Inferior parietal cortex (tissue), 1 donor: Measurements from ENCODE around the gene CASP12.
"Not testable (repeated sequence)": the region's sequence is repeated elsewhere in the genome, so short reads cannot be mapped to it uniquely, and the experiment has no call there.

ENCODE experiments used
- DNase-seq: peaks from one replicate; pipeline ENCODE4 v3.0.0-alpha.2; 2016; ENCODE audit errors: extremely low spot score

CASP12 gene

GRCh38 chr11:104897891-104898684, at the start of gene CASP12:
TSS of gene CASP12 (minus strand) at chr11:104898460.
- DNase-seq, result no peak

- DNase-seq, result peak; percentile 17
Observed at GRCh38 chr11:104946907-104947306, 48.6 kb upstream of the CASP12 start.

GRCh38 chr11:104944076-104944475, 45.8 kb upstream of the CASP12 start:
- no peak for DNase-seq

GRCh38 chr11:104943561-104943960, 45.3 kb upstream of the CASP12 start:
- no peak for DNase-seq

GRCh38 chr11:104934594-104934993, 36.3 kb upstream of the CASP12 start:
- no peak for DNase-seq

DNA sequence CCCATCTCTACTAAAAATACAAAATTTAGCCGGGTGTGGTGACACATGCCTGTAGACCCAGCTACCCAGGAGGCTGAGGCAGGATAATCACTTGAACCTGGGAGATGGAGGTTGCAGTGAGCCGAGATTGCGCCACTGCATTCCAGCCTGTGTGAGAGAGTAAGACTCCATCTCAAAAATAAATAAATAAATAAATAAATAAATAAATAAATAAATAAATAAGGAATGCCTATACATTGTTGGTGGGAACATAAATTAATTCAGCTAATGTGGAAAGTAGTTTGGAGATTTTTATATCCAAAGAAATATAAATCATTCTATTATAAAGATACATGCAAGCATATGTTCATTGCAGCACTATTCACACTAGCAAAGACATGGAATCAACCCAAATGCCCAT, 35.8 kb upstream of the CASP12 start:
- DNase-seq, result not testable (repeated sequence)

GRCh38 chr11:104928811-104929210, 30.6 kb upstream of the CASP12 start:
- no peak for DNase-seq

- DNase-seq, result no peak
Observed at GRCh38 chr11:104926771-104927611, 28.7 kb upstream of the CASP12 start.

GRCh38 chr11:104925850-104926249, 27.6 kb upstream of the CASP12 start:
- no peak for DNase-seq

DNA sequence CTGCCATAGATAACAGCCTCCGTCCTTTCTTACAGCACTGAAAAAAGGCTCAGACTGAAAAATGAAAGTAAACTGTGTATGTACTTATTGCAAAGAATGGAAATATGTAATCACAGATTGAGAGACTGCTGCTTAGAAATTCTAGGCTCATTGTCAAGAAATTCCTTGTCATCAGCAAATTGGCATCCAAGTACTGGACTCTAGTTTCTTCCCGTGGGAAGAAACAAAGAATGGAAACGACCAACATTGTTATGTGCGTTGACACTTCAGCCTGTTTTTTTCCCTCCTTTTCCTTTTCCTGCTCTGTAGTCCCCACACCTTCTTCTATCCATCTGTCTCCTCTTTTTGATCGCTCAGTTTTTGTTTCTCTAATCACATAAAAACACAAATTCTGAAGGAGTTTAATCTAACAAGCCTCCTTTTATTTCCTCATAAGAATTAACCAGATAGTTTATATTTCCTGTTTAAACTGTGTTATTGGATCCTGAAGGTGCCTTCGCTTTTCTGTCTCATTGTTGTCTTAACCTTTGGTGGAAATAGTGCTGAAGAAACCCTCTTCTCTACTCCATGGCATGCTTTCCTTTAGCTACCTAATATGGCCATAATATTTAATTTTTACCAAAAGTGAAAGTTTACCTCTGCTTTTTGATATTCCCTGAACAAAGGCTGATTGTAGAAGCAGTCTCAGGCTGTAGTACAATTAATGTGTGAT, 20.0 kb upstream of the CASP12 start:
- DNase-seq, result peak; percentile 25

GRCh38 chr11:104917271-104918112, 19.2 kb upstream of the CASP12 start:
- peak; percentile 13 for DNase-seq

DNA sequence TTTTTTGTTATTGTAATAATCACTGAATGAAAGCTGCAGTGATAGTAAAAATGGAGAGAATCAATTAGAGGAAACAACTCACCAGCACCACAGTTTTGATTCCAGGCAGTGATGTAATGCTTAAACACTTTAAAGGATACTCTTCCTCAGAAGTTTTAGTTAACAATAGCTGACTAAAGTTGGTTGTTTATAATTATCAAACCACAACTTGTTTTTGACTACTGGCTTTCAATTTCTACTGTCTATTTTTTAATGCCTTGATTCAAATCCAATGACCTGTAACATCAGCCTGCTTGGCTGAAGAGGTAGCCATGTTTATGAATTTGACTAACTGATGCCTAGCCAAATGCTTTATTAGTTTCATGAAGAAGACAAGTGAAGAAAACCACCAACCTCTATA, 18.2 kb upstream of the CASP12 start:
- DNase-seq, result no peak

DNA sequence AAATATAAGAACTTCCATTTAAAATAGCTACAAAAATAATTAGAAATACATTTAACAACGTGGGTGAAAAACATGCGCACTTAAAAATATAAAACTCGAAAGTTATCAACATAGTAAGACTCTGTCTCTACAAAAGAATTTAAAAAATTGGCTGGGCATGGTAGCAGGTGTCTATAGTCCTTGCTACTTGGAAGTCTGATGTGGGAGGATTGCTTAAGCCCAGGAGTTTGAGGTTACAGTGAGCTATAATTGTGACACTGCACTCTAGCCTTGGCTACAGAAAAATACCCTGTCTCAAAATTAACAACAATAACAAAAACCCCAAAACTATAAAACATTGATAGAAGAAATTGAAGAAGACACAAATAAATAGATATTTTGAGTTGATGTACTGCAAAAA, 13.8 kb upstream of the CASP12 start:
- DNase-seq, result no peak

DNA sequence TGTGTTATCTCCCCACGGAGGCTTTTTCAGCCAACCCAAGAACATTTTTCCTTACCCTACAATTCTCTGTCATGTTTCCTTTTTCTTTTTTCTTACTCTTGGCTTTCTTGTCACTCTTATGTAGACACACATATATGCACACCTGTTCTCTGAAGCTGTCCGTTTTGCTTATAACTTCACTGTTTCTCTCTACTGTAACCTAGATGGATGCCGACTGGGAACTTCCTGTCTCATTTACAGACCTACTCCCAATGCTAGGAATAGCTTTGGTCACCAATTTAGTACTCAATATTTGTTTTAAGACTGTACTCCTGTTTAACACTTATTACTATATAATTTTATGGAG, 9.9 kb upstream of the CASP12 start:
- no peak for DNase-seq

- no peak for DNase-seq
Observed at GRCh38 chr11:104907521-104908185, 9.4 kb upstream of the CASP12 start.

DNA sequence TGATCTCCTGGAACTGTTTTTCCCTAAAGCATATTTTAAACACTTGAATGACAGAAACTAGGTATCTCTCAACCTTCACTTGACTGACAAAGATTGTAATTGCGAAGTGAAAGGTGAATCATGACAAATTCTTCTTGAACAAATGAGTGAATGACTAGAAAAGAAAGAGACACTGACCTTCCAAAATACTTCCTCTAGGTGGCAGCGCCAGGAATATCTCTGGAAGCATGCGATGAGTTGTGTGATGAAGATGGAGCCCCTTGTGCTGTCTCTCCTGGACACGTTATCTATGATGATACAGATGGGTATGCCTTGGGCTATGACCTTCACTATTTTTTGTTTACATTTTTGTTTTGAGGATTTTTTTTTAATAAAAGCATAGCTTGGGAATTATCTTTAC, 7.0 kb upstream of the CASP12 start:
- DNase-seq, result no peak

GRCh38 chr11:104899226-104899625, 966 bp upstream of the CASP12 start:
- DNase-seq, result no peak

- no peak for DNase-seq
Observed at GRCh38 chr11:104898685-104899013, 389 bp upstream of the CASP12 start.

DNA sequence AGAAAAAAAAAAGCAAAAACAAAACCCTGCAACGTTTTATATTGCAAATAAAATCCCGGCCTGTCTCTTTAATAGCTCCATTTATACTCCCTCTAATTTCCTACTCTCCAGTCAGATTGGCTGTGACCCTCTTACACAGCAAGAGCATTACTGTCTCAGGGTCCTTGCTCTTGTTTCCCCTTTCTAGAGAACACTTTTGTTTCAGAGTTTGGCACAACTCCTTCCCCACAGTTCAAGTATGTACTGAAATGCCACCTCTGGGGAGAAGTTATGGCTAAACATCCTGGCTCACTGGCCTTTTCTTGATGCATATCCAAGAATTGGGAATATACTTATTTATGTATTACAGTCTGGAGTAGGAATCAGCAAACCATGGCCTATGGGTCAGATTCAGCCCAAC, 2.6 kb downstream of the CASP12 start:
- DNase-seq, result no peak

DNA sequence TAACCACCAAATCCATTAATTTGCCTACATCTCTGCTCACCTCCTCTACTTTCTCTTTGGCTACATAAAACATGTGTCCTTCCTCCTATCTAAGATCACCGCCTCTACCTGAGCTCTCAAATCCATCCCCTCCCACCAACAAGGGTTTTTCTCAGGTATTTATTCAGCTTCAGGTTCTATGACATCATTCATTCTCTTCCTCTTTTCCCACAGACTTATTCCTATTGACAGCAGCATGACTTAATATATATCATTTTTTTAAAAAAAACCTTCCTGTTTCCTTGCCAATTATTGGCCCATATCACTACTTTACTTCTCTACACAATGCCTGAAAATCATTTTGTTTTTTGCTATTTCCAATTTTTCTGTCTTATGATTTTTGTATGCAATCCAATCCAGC, 4.4 kb downstream of the CASP12 start:
- DNase-seq, result no peak
